Kidney (tissue), 14 donors: ENCODE measurements around the gene TERT. TPM values are rescaled to one million over a fixed set of nuclear protein-coding genes. Genes with fewer than 3 reads are reported as not detected.

Experiments used
- DNase-seq, 5 donors: peaks; one replicate each; pipeline ENCODE4 v3.0.0-alpha.2; 2013 to 2020
- FAIRE-seq: peaks from 2 replicates; lab custom pipeline; 2012; peaks lifted over from hg19 to GRCh38; lab: Jason Lieb, UNC
- H3K27ac ChIP-seq, 2 donors: one replicate each; pipeline ENCODE4 v1.7.0; 2013; ENCODE audit warnings: low read depth in 2 of 2, low read length in 2 of 2, inconsistent platforms in 1 of 2
- H3K27me3 ChIP-seq: one replicate; pipeline ENCODE4 v1.7.1; 2013; ENCODE audit warnings: low read length, inconsistent platforms; ENCODE audit not compliant: control insufficient read depth, insufficient read depth
- H3K36me3 ChIP-seq, 3 donors: one replicate each; pipeline versions ENCODE4 v1.7.0 to v1.7.1; 2013; ENCODE audit warnings: low read length in 3 of 3, control low read depth in 1 of 3, inconsistent platforms in 1 of 3; ENCODE audit not compliant: insufficient read depth in 3 of 3, control insufficient read depth in 2 of 3
- H3K4me1 ChIP-seq, 3 donors: one replicate each; pipeline versions ENCODE4 v1.7.0 to v1.7.1; 2013; ENCODE audit warnings: low read length in 3 of 3, inconsistent platforms in 1 of 3, low read depth in 1 of 3; ENCODE audit not compliant: control insufficient read depth in 2 of 3, insufficient read depth in 2 of 3
- H3K4me3 ChIP-seq, 3 donors: one replicate each; pipeline versions ENCODE4 v1.7.0 to v1.8.1; 2013; ENCODE audit warnings: low read length in 3 of 3, control low read depth in 1 of 3, inconsistent platforms in 1 of 3
- H3K9ac ChIP-seq, 3 donors: one replicate each; pipeline versions ENCODE4 v1.7.0 to v1.7.1; 2013; ENCODE audit warnings: low read length in 3 of 3, control low read depth in 1 of 3, inconsistent platforms in 1 of 3
- H3K9me3 ChIP-seq, 3 donors: one replicate each; pipeline versions ENCODE4 v1.7.0 to v1.7.1; 2013; ENCODE audit warnings: low read length in 3 of 3, control low read depth in 1 of 3, inconsistent platforms in 1 of 3; ENCODE audit not compliant: control insufficient read depth in 2 of 3, insufficient read depth in 1 of 3
- intact Hi-C: fragments of 100-400 bp; cut with DNase I; formaldehyde crosslinking; loops from one replicate; pipeline ENCODE4 v1.11.1; 2022
- polyA plus RNA-seq: library from polyadenylated mRNA; stranded (reverse); fragments of 350-450 nt; fragmentation: Illumina TruSeq; extraction: RNeasy Lipid Tissue Mini Kit (QIAGEN cat#74804); gene quantifications from one replicate; pipeline ENCODE4 v1.2.3, GENCODE V29; 2014; ENCODE audit warnings: low read depth, low replicate concordance; ENCODE audit not compliant: insufficient read depth
- total RNA-seq: library from RNA; stranded (reverse); fragmentation: NEBNext Ultra II Directional; extraction: Animal tissue kit (Norgen Biotek cat#: 25700); gene quantifications from one replicate; pipeline ENCODE4 v1.2.1, GENCODE V29; 2021
- TF ChIP-seq, protein P1 (sequence below): IDR thresholded peaks from 3 replicates; pipeline ENCODE4 v1.5.1; 2012; ENCODE audit warnings: mild to moderate bottlenecking, moderate library complexity, borderline replicate concordance; ENCODE audit not compliant: insufficient read depth; ENCODE audit errors: extremely low read depth
- donor health status: control.
- donor health status: control.
- donor health status: control.
- donor health status: control.
- donor health status: control.
- donor health status: DM: yes; HTN: yes; CAD: no.
- donor health status: Normal renal cell carcinoma (clear cell type).

The TERT gene
- total and polyA plus RNA-seq, 2 donors from 2014 or later, result 0.91 TPM; not detected in 1

DNA sequence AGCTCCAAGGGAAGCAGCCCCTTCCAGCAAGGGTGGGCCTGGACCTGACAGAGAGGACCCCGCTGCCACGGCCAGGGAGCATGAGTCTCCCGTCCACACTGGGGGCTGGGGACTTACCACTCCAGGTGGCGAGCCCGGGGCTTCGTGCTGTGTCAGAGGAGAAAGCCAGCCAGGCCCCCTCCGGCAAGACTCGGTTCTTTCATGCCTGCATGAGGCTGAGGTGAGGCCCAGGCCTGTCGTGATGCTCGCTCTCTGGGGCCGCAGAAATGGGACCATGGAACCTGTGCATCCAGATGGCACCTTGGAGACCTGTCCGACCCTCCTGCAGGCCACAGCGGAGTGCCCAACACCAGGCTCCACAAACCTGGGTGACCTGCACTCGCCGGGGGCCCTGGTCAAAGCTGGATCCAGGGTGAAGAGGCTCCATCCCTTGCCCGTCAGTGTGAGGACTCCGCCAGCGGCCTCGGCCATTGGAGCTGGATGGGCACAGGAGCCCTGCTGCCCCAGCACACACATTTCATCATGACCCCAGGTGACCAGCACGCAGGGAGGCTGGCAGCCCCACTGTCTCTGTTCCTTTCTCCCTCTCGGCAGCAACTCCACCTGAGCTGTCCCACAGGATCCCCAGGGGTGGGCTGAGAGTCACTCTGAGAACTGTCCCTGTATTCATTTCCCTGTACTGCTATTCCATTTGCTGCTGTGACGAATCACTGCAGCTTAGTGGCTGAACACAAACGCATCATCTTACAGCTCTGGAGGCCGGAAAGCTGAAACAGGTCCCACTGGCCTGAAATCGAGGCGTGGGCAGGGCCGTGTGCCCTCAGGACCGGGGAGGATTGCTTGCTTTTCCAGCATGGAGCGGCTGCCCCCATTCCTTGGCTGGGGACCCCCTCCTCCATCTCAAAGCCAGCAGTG, 45.2 kb downstream of the TERT start:
- DNase-seq, result no peak
- no peak for FAIRE-seq
- H3K27me3 ChIP-seq, result no peaks in the 10 kb centered on the region
- H3K9me3 ChIP-seq, result no peaks in the 10 kb centered on the region
- no peaks in the 10 kb centered on the region for H3K36me3 ChIP-seq
- no peak overlapping the region for H3K9ac ChIP-seq
- H3K4me3 ChIP-seq, result no peak overlapping the region
- intact Hi-C loops, result no loop called here
- H3K4me1 ChIP-seq, result no peaks in the 10 kb centered on the region
- H3K27ac ChIP-seq, result no peak overlapping the region
- TF ChIP-seq, protein P1, sequence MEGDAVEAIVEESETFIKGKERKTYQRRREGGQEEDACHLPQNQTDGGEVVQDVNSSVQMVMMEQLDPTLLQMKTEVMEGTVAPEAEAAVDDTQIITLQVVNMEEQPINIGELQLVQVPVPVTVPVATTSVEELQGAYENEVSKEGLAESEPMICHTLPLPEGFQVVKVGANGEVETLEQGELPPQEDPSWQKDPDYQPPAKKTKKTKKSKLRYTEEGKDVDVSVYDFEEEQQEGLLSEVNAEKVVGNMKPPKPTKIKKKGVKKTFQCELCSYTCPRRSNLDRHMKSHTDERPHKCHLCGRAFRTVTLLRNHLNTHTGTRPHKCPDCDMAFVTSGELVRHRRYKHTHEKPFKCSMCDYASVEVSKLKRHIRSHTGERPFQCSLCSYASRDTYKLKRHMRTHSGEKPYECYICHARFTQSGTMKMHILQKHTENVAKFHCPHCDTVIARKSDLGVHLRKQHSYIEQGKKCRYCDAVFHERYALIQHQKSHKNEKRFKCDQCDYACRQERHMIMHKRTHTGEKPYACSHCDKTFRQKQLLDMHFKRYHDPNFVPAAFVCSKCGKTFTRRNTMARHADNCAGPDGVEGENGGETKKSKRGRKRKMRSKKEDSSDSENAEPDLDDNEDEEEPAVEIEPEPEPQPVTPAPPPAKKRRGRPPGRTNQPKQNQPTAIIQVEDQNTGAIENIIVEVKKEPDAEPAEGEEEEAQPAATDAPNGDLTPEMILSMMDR, result no peak

DNA sequence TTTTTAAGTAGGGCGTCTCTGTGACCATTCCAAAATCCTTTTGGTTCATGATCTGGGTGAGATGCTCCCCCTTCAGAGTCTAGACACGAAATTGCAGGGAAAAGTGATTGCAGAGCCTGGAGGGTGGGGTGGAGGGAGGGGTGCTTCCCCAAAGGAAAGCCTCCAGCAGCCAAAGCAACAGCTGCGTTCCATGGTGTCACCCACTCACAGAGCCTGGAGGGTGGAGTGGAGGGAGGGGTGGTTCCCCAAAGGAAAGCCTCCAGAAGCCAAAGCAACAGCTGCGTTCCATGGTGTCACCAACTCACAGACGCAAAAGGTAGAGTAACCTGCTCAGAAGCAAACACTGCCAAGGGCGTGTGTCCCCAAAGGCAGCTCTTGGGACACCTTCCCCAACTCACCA, 47.1 kb downstream of the TERT start:
- Histone ChIP-seq H3K4me1 (no peaks in the 10 kb centered on the region), H3K27me3 (no peaks in the 10 kb centered on the region), H3K9me3 (no peaks in the 10 kb centered on the region), H3K4me3 (no peak overlapping the region), H3K36me3 (no peaks in the 10 kb centered on the region), H3K9ac (no peak overlapping the region), H3K27ac (no peak overlapping the region)
- DNase-seq (no peak), FAIRE-seq (no peak)
- TF ChIP-seq, protein P1, result no peak
- intact Hi-C loops, result no loop called here

DNA sequence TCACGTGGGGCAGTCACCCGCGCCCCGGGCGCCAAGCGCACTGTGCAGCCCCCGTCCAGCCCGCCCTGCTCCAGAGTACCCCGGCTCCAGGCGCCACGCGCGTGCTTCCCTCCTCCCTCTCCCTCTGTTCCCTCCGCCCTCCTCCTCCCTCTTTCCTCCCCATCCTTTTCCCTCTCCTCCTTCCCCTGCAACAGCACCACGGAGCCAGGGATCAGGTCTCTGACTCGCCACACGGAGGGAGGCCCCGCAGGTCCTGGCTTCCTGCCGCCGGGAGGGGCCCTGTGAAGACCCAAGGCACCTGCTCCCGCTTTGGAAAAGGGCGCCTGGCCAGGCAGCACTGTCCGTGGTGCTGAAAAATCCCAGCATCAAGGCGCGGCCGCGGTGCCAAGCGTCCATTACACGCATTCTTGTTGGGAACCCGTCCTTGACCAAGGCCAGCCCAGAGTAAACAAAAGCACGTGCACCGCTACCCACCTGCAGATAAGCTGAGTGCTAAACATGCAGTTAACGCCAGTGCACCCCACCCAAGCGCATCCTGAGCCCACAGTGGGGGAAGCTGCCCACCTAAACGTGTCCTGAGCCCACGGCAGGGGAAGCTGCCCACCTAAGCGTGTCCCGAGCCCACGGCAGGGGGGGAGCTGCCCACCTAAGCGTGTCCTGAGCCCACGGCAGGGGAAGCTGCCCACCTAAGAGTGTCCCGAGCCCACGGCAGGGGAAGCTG, 48.0 kb downstream of the TERT start:
- Histone ChIP-seq H3K4me1 (no peaks in the 10 kb centered on the region), H3K27ac (no peak overlapping the region)
- TF ChIP-seq, protein P1, result no peak

More for the DNA sequence above, 48.0 kb downstream of the TERT start:
- no peak overlapping the region for H3K9ac ChIP-seq
- H3K36me3 ChIP-seq, result no peaks in the 10 kb centered on the region
- DNase-seq, result peak in 4 of 5 donors; percentile 90 to 95 (median 95)
- no peak for FAIRE-seq
- no peaks in the 10 kb centered on the region for H3K9me3 ChIP-seq
- H3K27me3 ChIP-seq, result no peaks in the 10 kb centered on the region
- H3K4me3 ChIP-seq, result no peak overlapping the region
- intact Hi-C loops, result no loop called here
